Activated CD4-positive, alpha-beta T cell treated with anti-CD3 and anti-CD28 coated beads for 48 hours (primary cell): Measurements from ENCODE around the gene USP31.
"Not testable (repeated sequence)": the region's sequence is repeated elsewhere in the genome, so short reads cannot be mapped to it uniquely, and the experiment has no call there.

Source experiments
- DNase-seq: peaks from one replicate; pipeline ENCODE4 v3.0.0-alpha.2; 2020

The USP31 gene

GRCh38 chr16:23131931-23132621 lies 17.2 kb downstream of the USP31 start:
- DNase-seq = no peak

GRCh38 chr16:23131436-23131835 lies 17.8 kb downstream of the USP31 start:
- no peak for DNase-seq

GRCh38 chr16:23131036-23131435 lies 18.2 kb downstream of the USP31 start:
- no peak for DNase-seq

GRCh38 chr16:23129686-23130085 lies 19.6 kb downstream of the USP31 start:
- DNase-seq = no peak

- no peak for DNase-seq
These were observed 21.2 kb downstream of the USP31 start for GRCh38 chr16:23128056-23128455.

- no peak for DNase-seq
These were observed 24.0 kb downstream of the USP31 start for GRCh38 chr16:23125277-23125676.

- no peak for DNase-seq
These were observed 24.9 kb downstream of the USP31 start for GRCh38 chr16:23124315-23124714.

GRCh38 chr16:23122144-23122543 lies 27.1 kb downstream of the USP31 start:
- no peak for DNase-seq

- DNase-seq = no peak
These were observed 28.2 kb downstream of the USP31 start for GRCh38 chr16:23121024-23121423.

- DNase-seq = no peak
These were observed 28.7 kb downstream of the USP31 start for GRCh38 chr16:23120562-23120961.

GRCh38 chr16:23119570-23119969 lies 29.7 kb downstream of the USP31 start:
- no peak for DNase-seq

GRCh38 chr16:23114131-23114904 lies 34.9 kb downstream of the USP31 start:
- DNase-seq = no peak

- no peak for DNase-seq
These were observed 36.1 kb downstream of the USP31 start for GRCh38 chr16:23113185-23113584.

GRCh38 chr16:23110257-23110899 lies 38.9 kb downstream of the USP31 start:
- no peak for DNase-seq

- no peak for DNase-seq
These were observed 41.3 kb downstream of the USP31 start for GRCh38 chr16:23107936-23108335.

GRCh38 chr16:23107117-23107516 lies 42.1 kb downstream of the USP31 start:
- DNase-seq = no peak

GRCh38 chr16:23105309-23105708 lies 43.9 kb downstream of the USP31 start:
- DNase-seq = no peak

GRCh38 chr16:23104032-23104955 lies 45.0 kb downstream of the USP31 start:
- DNase-seq = no peak

GRCh38 chr16:23103603-23104002 lies 45.6 kb downstream of the USP31 start:
- DNase-seq = no peak

- DNase-seq = no peak
These were observed 48.2 kb downstream of the USP31 start for GRCh38 chr16:23101012-23101550.

GRCh38 chr16:23096450-23096849 lies 52.8 kb downstream of the USP31 start:
- not testable (repeated sequence) for DNase-seq

- DNase-seq = not testable (repeated sequence)
These were observed 55.1 kb downstream of the USP31 start for GRCh38 chr16:23094136-23094535.

- no peak for DNase-seq
These were observed 56.5 kb downstream of the USP31 start for GRCh38 chr16:23092801-23093117.
